GM23338 (cell line): ENCODE data around the gene RFX8.

Source experiments
- CTCF ChIP-seq, 2 experiments: fragments of 200-600 bp in 1 of 2; sonication (generic) in 1 of 2; conservative IDR thresholded peaks; 2 replicates each; pipeline versions ENCODE4 v1.5.1 to v1.6.1; 2016 to 2017; ENCODE audit warnings: antibody characterized with exemption in 2 of 2, low read depth in 2 of 2, mild to moderate bottlenecking in 2 of 2, moderate library complexity in 1 of 2
- EZH2 ChIP-seq: fragments of 200-600 bp; sonication (generic); IDR thresholded peaks from one replicate; pipeline ENCODE4 v1.8.0; 2017; ENCODE audit warnings: antibody characterized with exemption, mild to moderate bottlenecking, low read depth; ENCODE audit not compliant: unreplicated experiment
- EZH2phosphoT487 ChIP-seq: fragments of 200-600 bp; sonication (generic); IDR thresholded peaks from one replicate; pipeline ENCODE4 v1.8.1; 2018; ENCODE audit warnings: antibody characterized with exemption; ENCODE audit not compliant: unreplicated experiment

- TF ChIP-seq CTCF (conservative IDR thresholded peaks at IDR 0.05; ENCODE audit: low read depth in 2 of 2) = no peak
- TF ChIP-seq EZH2 = no peak
- no peak for TF ChIP-seq EZH2phosphoT487
Observed at GRCh38 chr2:101356055-101356454, 118.9 kb downstream of the RFX8 start.
